H9 (cell line): Measurements from ENCODE around the gene VAPA. TPM values are rescaled to one million over a fixed set of nuclear protein-coding genes. Genes with fewer than 3 reads are reported as not detected.

ENCODE experiments used
- DNase-seq: peaks from one replicate; pipeline ENCODE4 v3.0.0-alpha.2; 2017
- H2AFZ ChIP-seq: one replicate; pipeline ENCODE4 v1.6.1; 2013; ENCODE audit warnings: mild to moderate bottlenecking, low read length, control low read depth, moderate library complexity
- H2AK5ac ChIP-seq: 2 replicates; pipeline ENCODE4 v1.6.1; 2013; ENCODE audit warnings: low read length, control low read depth, mixed read lengths; ENCODE audit not compliant: insufficient read length
- H2BK120ac ChIP-seq: one replicate; pipeline ENCODE4 v1.6.1; 2013; ENCODE audit warnings: low read depth, mild to moderate bottlenecking, low read length, control low read depth, inconsistent platforms; ENCODE audit not compliant: poor library complexity, severe bottlenecking
- H2BK12ac ChIP-seq: 2 replicates; pipeline ENCODE4 v1.6.1; 2013; ENCODE audit warnings: low read length, control low read depth, mixed read lengths, low read depth; ENCODE audit not compliant: insufficient read length
- H2BK15ac ChIP-seq: 2 replicates; pipeline ENCODE4 v1.6.1; 2013; ENCODE audit warnings: low read depth, low read length, control low read depth
- H2BK20ac ChIP-seq: one replicate; pipeline ENCODE4 v1.6.1; 2013; ENCODE audit warnings: low read depth, mild to moderate bottlenecking, low read length, control low read depth, inconsistent platforms; ENCODE audit not compliant: poor library complexity, severe bottlenecking
- H2BK5ac ChIP-seq: 2 replicates; pipeline ENCODE4 v1.6.1; 2013; ENCODE audit warnings: low read length, control low read depth, mixed read lengths; ENCODE audit not compliant: insufficient read length
- H3K14ac ChIP-seq: 2 replicates; pipeline ENCODE4 v1.6.1; 2013; ENCODE audit warnings: low read length, control low read depth; ENCODE audit not compliant: insufficient read depth
- H3K18ac ChIP-seq: 2 replicates; pipeline ENCODE4 v1.6.1; 2013; ENCODE audit warnings: low read depth, mild to moderate bottlenecking, mixed read lengths, low read length, control low read depth; ENCODE audit not compliant: insufficient read length
- H3K23ac ChIP-seq: 2 replicates; pipeline ENCODE4 v1.6.1; 2013; ENCODE audit warnings: low read length, control low read depth, mixed read lengths, low read depth; ENCODE audit not compliant: insufficient read length
- H3K23me2 ChIP-seq: 2 replicates; pipeline ENCODE4 v1.6.1; 2013; ENCODE audit warnings: low read depth, mild to moderate bottlenecking, mixed read lengths, low read length, control low read depth; ENCODE audit not compliant: insufficient read length, poor library complexity, severe bottlenecking
- H3K27ac ChIP-seq: 2 replicates; pipeline ENCODE4 v1.5.1; 2013; ENCODE audit warnings: low read length, control low read depth, mixed read lengths, low read depth; ENCODE audit not compliant: insufficient read length
- H3K27me3 ChIP-seq: 2 replicates; pipeline ENCODE4 v1.6.1; 2013; ENCODE audit warnings: low read length, control low read depth, inconsistent platforms; ENCODE audit not compliant: insufficient read depth
- H3K4ac ChIP-seq: 2 replicates; pipeline ENCODE4 v1.6.1; 2013; ENCODE audit warnings: low read depth, mild to moderate bottlenecking, control low read depth, inconsistent platforms, low read length, moderate library complexity
- H3K4me1 ChIP-seq: 2 replicates; pipeline ENCODE4 v1.6.1; 2013; ENCODE audit warnings: low read length, control low read depth, inconsistent platforms; ENCODE audit not compliant: insufficient read depth
- H3K4me2 ChIP-seq: 2 replicates; pipeline ENCODE4 v1.6.1; 2013; ENCODE audit warnings: low read length, control low read depth, mixed read lengths; ENCODE audit not compliant: insufficient read length, insufficient read depth
- H3K56ac ChIP-seq: 2 replicates; pipeline ENCODE4 v1.6.1; 2013; ENCODE audit warnings: low read depth, mild to moderate bottlenecking, mixed read lengths, low read length, control low read depth; ENCODE audit not compliant: insufficient read length
- H3K79me1 ChIP-seq: 2 replicates; pipeline ENCODE4 v1.6.1; 2013; ENCODE audit warnings: low read depth, mild to moderate bottlenecking, moderate library complexity, low read length, control low read depth, inconsistent platforms; ENCODE audit not compliant: insufficient read depth, poor library complexity, severe bottlenecking
- H3K79me2 ChIP-seq: 2 replicates; pipeline ENCODE4 v1.6.1; 2013; ENCODE audit warnings: low read length, control low read depth, inconsistent platforms; ENCODE audit not compliant: insufficient read depth
- H3K9ac ChIP-seq: 2 replicates; pipeline ENCODE4 v1.6.1; 2013; ENCODE audit warnings: low read length, control low read depth, mixed read lengths; ENCODE audit not compliant: insufficient read length; ENCODE audit errors: extremely low read depth
- H3K9me3 ChIP-seq: one replicate; pipeline ENCODE4 v1.6.1; 2013; ENCODE audit warnings: low read depth, low read length, inconsistent platforms; ENCODE audit not compliant: control insufficient read depth
- H3T11ph ChIP-seq: one replicate; pipeline ENCODE4 v1.6.1; 2013; ENCODE audit warnings: mild to moderate bottlenecking, low read length, control low read depth, inconsistent platforms
- H4K20me1 ChIP-seq: one replicate; pipeline ENCODE4 v1.6.1; 2013; ENCODE audit not compliant: control insufficient read depth, insufficient read length, insufficient read depth
- H4K5ac ChIP-seq: 2 replicates; pipeline ENCODE4 v1.6.1; 2013; ENCODE audit warnings: low read depth, mild to moderate bottlenecking, mixed read lengths, low read length, control low read depth; ENCODE audit not compliant: insufficient read length
- H4K8ac ChIP-seq: replicated peaks from 2 replicates; pipeline ENCODE4 v1.6.1; 2013; ENCODE audit warnings: low read length, control low read depth, mixed read lengths, low read depth; ENCODE audit not compliant: insufficient read length
- H4K91ac ChIP-seq: 2 replicates; pipeline ENCODE4 v1.6.1; 2013; ENCODE audit warnings: low read depth, mild to moderate bottlenecking, moderate library complexity, mixed read lengths, low read length, control low read depth; ENCODE audit not compliant: insufficient read length
- H3K27ac Mint-ChIP-seq, 3 experiments: 2 replicates in 2 of 3; 3 replicates in 1 of 3; pipeline ENCODE4 v1.8.0; 2020 to 2021; ENCODE audit warnings: mixed read lengths in 3 of 3, mild to moderate bottlenecking in 1 of 3, moderate library complexity in 1 of 3
- H3K27me3 Mint-ChIP-seq: 2 replicates; pipeline ENCODE4 v1.8.0; 2021; ENCODE audit warnings: low read depth, mild to moderate bottlenecking, moderate library complexity, mixed read lengths
- H3K36me3 Mint-ChIP-seq, 3 experiments: 2 replicates in 2 of 3; 3 replicates in 1 of 3; pipeline ENCODE4 v1.8.0; 2020 to 2021; ENCODE audit warnings: low read depth in 3 of 3, mixed read lengths in 3 of 3; ENCODE audit not compliant: insufficient read depth in 1 of 3
- H3K4me1 Mint-ChIP-seq, 2 experiments: 2 replicates each; pipeline ENCODE4 v1.8.0; 2020; ENCODE audit warnings: mixed read lengths in 2 of 2
- H3K4me3 Mint-ChIP-seq, 2 experiments: 2 replicates in 1 of 2; 3 replicates in 1 of 2; pipeline ENCODE4 v1.8.0; 2020 to 2021; ENCODE audit warnings: mild to moderate bottlenecking in 2 of 2, mixed read lengths in 2 of 2, moderate library complexity in 1 of 2
- H3K9me3 Mint-ChIP-seq, 2 experiments: 2 replicates in 1 of 2; 3 replicates in 1 of 2; pipeline ENCODE4 v1.8.0; 2020; ENCODE audit warnings: mild to moderate bottlenecking in 2 of 2, mixed read lengths in 2 of 2, moderate library complexity in 1 of 2
- CTCF ChIP-seq: fragments of 200-600 bp; sonication (generic); conservative IDR thresholded peaks from 3 replicates; pipeline ENCODE4 v1.8.0; 2021; ENCODE audit warnings: antibody characterized with exemption, mild to moderate bottlenecking
- WGBS: extraction: QIAGEN DNeasy Blood & Tissue Kit; methylation state at CpG from one replicate; pipeline ENCODE4 v1.1.7; 2013; ENCODE audit warnings: missing lambda C conversion rate, low lambda C conversion rate, mixed read lengths; ENCODE audit not compliant: insufficient read length; ENCODE audit errors: extremely low coverage; 5-methylcytosine and 5-hydroxymethylcytosine counted together
- total RNA-seq: library from RNA; stranded (reverse); gene quantifications from 2 replicates; pipeline ENCODE4 v1.2.1, GENCODE V29; 2021

Gene VAPA
- total RNA-seq, 1 experiment from 2014 or later: 141 TPM

GRCh38 chr18:10008006-10008647 lies 94.3 kb downstream of the VAPA start:
- H2AK5ac ChIP-seq: no peak overlapping the region
- H3K27ac Mint-ChIP-seq: no peak overlapping the region
- 100% methylated on average over 2 of the region's 3 CpGs for WGBS
- no peak overlapping the region for H2AFZ ChIP-seq
- no peak overlapping the region for H2BK5ac ChIP-seq
- no peak overlapping the region for H3K14ac ChIP-seq
- H4K91ac ChIP-seq: no peak overlapping the region
- no peak for DNase-seq
- H3K79me2 ChIP-seq: no peaks in the 10 kb centered on the region
- H4K20me1 ChIP-seq: no peaks in the 10 kb centered on the region
- no peak overlapping the region for H3K4me2 ChIP-seq
- no peaks in the 10 kb centered on the region for H3K27me3 ChIP-seq
- H3K9me3 Mint-ChIP-seq: no peaks in the 10 kb centered on the region
- H4K8ac ChIP-seq: no peak overlapping the region
- no peak overlapping the region for H3T11ph ChIP-seq
- H2BK20ac ChIP-seq: no peak overlapping the region
- no peak overlapping the region for H3K56ac ChIP-seq
- no peak overlapping the region for H3K4ac ChIP-seq
- TF ChIP-seq CTCF: no peak
- H3K79me1 ChIP-seq: no peaks in the 10 kb centered on the region
- H3K36me3 Mint-ChIP-seq: no peaks in the 10 kb centered on the region
- no peak overlapping the region for H3K9ac ChIP-seq
- H3K4me1 ChIP-seq: no peaks in the 10 kb centered on the region
- H4K5ac ChIP-seq: no peak overlapping the region
- H3K23ac ChIP-seq: no peak overlapping the region
- no peak overlapping the region for H3K27ac ChIP-seq
- no peaks in the 10 kb centered on the region for H3K23me2 ChIP-seq
- no peak overlapping the region for H2BK12ac ChIP-seq
- H3K18ac ChIP-seq: no peak overlapping the region
- H2BK120ac ChIP-seq: no peak overlapping the region
- no peaks in the 10 kb centered on the region for H3K4me1 Mint-ChIP-seq
- no peak overlapping the region for H3K4me3 Mint-ChIP-seq
- no peaks in the 10 kb centered on the region for H3K9me3 ChIP-seq
- H3K27me3 Mint-ChIP-seq: peaks cover 5% of the 10 kb centered on the region
- H2BK15ac ChIP-seq: no peak overlapping the region

Other genes starting within 250 kb of the VAPA start
- gene RAB31, start 205.7 kb upstream of the VAPA start, total RNA-seq: 20.9 and 22.4 TPM in 2 replicates
- 0.28 TPM in 1 of 2 replicates, not detected in the other for gene TXNDC2, start 28.0 kb upstream of the VAPA start, total RNA-seq